Stimulated activated CD4-positive, alpha-beta T cell treated with anti-CD3 and anti-CD28 coated beads, Interleukin-1b, Interleukin-23, amount 100 ng/mL, for 1 hour (primary cell): ENCODE data around the gene ISG15.
"Not testable (repeated sequence)": the region's sequence is repeated elsewhere in the genome, so short reads cannot be mapped to it uniquely, and the experiment has no call there.

ENCODE experiments used
- DNase-seq, 2 donors: peaks; one replicate each; pipeline ENCODE4 v3.0.0-alpha.2; 2020; ENCODE audit warnings: low read depth in 2 of 2

Gene ISG15

GRCh38 chr1:1011396-1011949 is 1.8 kb upstream of the ISG15 start:
- no peak for DNase-seq

GRCh38 chr1:1012736-1013104 is 577 bp upstream of the ISG15 start:
- not testable (repeated sequence) for DNase-seq

GRCh38 chr1:1013922-1014648 is 788 bp downstream of the ISG15 start:
- DNase-seq, result no peak

- no peak for DNase-seq
Observed at GRCh38 chr1:1014799-1015681, 1.7 kb downstream of the ISG15 start.

GRCh38 chr1:1017397-1018320 is 4.4 kb downstream of the ISG15 start:
- not testable (repeated sequence) for DNase-seq

GRCh38 chr1:1018321-1018685 is 5.0 kb downstream of the ISG15 start:
- not testable (repeated sequence) for DNase-seq

GRCh38 chr1:1019122-1019999 is 6.1 kb downstream of the ISG15 start:
- peak; percentile 62 to 73 for DNase-seq

GRCh38 chr1:1020000-1020404 is 6.7 kb downstream of the ISG15 start, which contains the start of gene AGRN:
AGRN (plus strand) TSS chr1:1020120; CDS start chr1:1020173, 53 bp downstream.
- DNase-seq, result no peak

GRCh38 chr1:1020415-1021009 is 7.2 kb downstream of the ISG15 start:
- DNase-seq, result no peak

GRCh38 chr1:1021010-1021919 is 8.0 kb downstream of the ISG15 start:
- no peak for DNase-seq

- no peak for DNase-seq
Observed at GRCh38 chr1:1021920-1022259, 8.6 kb downstream of the ISG15 start.

- no peak for DNase-seq
Observed at GRCh38 chr1:1022302-1023009, 9.2 kb downstream of the ISG15 start.

- DNase-seq, result no peak
Observed at GRCh38 chr1:1023700-1024099, 10.4 kb downstream of the ISG15 start.

GRCh38 chr1:1024149-1024770 is 11.0 kb downstream of the ISG15 start:
- no peak for DNase-seq

GRCh38 chr1:1024771-1025699 is 11.7 kb downstream of the ISG15 start:
- DNase-seq, result no peak

GRCh38 chr1:1025730-1026129 is 12.4 kb downstream of the ISG15 start:
- no peak for DNase-seq
